Measurements from ENCODE around the gene BTBD19. TPM values are rescaled to one million over a fixed set of nuclear protein-coding genes. Genes with fewer than 3 reads are reported as not detected.

The BTBD19 gene
- total and polyA plus RNA-seq, 2 donors (not counting 1 experiment from before 2014, with no cell fraction given), result 0.75 to 2.3 TPM

- Histone ChIP-seq H3K27me3 (replicated peaks in 1 of 4; ENCODE audit: control extremely low read depth in 1 of 4, control insufficient read depth in 3 of 4, insufficient read depth in 4 of 4, low read length in 3 of 4) (no peaks in the 10 kb centered on the region), H3K9ac (ENCODE audit: low read length) (no peak overlapping the region), H4K20me1 (ENCODE audit: control insufficient read depth, insufficient read depth, low read length, poor library complexity, severe bottlenecking) (no peaks in the 10 kb centered on the region), H3K4me2 (replicated peaks; ENCODE audit: low read depth, low read length, poor library complexity, severe bottlenecking) (no peak overlapping the region), H3K9me3 (ENCODE audit: control extremely low read depth in 1 of 3, control insufficient read depth in 2 of 3, insufficient read depth in 1 of 3, low read length in 2 of 3) (peaks cover 0 to 3% (median 0%) of the 10 kb centered on the region in 3 donors), H2AFZ (ENCODE audit: insufficient read depth, low read depth, low read length, poor library complexity, severe bottlenecking) (no peak overlapping the region), H3K4me1 (ENCODE audit: control insufficient read depth in 2 of 2, insufficient read depth in 2 of 2, low read length in 2 of 2) (peaks cover 33 to 59% of the 10 kb centered on the region in 2 donors), H3K4me3 (ENCODE audit: control extremely low read depth in 1 of 5, extremely low read depth in 1 of 5, insufficient read depth in 1 of 5, low read depth in 2 of 5, low read length in 4 of 5) (no peak overlapping the region), H3K27ac (ENCODE audit: low read length in 2 of 2) (no peak overlapping the region), H3K36me3 (replicated peaks in 1 of 2; ENCODE audit: control extremely low read depth in 1 of 2, control insufficient read depth in 1 of 2, extremely low read depth in 1 of 2, insufficient read depth in 2 of 2, low read length in 1 of 2) (peaks cover 0 to 21% of the 10 kb centered on the region in 2 experiments), H3K79me2 (ENCODE audit: control insufficient read depth, insufficient read depth, low read length) (peaks cover 5% of the 10 kb centered on the region)
- intact Hi-C loops (cut with micrococcal nuclease), result no loop called here
- H3K4me1 Mint-ChIP-seq, result peaks cover 50% of the 10 kb centered on the region
- WGBS (ENCODE audit: insufficient coverage), result 91% methylated on average over 7 of the region's 13 CpGs
- no peaks in the 10 kb centered on the region for H3K27me3 Mint-ChIP-seq
- no peaks in the 10 kb centered on the region for H3K9me3 Mint-ChIP-seq (ENCODE audit: insufficient read depth)
- no peak for TF ChIP-seq CTCF (IDR thresholded peaks at IDR 0.05)
- no peak for TF ChIP-seq EZH2 (IDR thresholded peaks at IDR 0.05; ENCODE audit: borderline replicate concordance, insufficient read depth, low read depth, low read length, poor library complexity, severe bottlenecking)
- ATAC-seq (ENCODE audit: low read depth), result no peak
- H3K27ac Mint-ChIP-seq, result peak overlapping the region; percentile 77
- H3K4me3 Mint-ChIP-seq, result no peak overlapping the region
- DNase-seq, result no peak
- POLR2A ChIA-PET, result interaction anchor here (0.8 to 1.3 kb wide), 2 partner anchors 14 to 16 kb away, joined by 3 read pairs; no protein-coding TSS in a partner anchor
- CTCF ChIA-PET, result interaction anchor here (1.4 kb wide), 1 partner anchor 14 kb away, joined by 3 read pairs; no protein-coding TSS in a partner anchor
Observed at GRCh38 chr1:44803312-44804095, 4.8 kb upstream of the BTBD19 start.
